G401.6 (cell line): Measurements from ENCODE around the gene TNIK.

Experiments
- FAIRE-seq: peaks from 2 replicates; lab custom pipeline; 2012; peaks lifted over from hg19 to GRCh38; lab: Jason Lieb, UNC

TNIK gene

GRCh38 chr3:171336406-171336805 is 123.8 kb downstream of the TNIK start:
- FAIRE-seq: no peak

- no peak for FAIRE-seq
Observed at GRCh38 chr3:171335559-171335958, 124.6 kb downstream of the TNIK start.

DNA sequence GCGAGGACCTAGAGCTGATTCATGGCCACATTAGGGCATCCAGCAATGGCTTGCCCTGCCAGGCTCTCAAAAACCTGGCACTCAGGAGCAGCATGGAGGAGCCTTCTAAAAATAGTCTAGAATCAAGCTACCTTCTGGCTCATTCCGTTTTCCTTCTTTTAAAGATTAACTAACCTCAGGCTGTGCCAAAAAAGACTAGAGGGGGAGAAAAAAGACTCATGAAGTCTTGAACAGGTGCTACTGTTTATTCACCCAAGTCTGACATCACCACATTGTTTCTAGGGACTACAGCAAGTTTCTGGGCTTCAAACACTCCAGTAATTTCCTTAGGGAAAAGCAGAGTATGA is 125.8 kb downstream of the TNIK start:
- no peak for FAIRE-seq

- FAIRE-seq: no peak
Observed at GRCh38 chr3:171333784-171334464, 126.3 kb downstream of the TNIK start.

- FAIRE-seq: no peak
Observed at GRCh38 chr3:171330938-171331337, 129.3 kb downstream of the TNIK start.

- FAIRE-seq: no peak
Observed at GRCh38 chr3:171329746-171330145, 130.5 kb downstream of the TNIK start.

DNA sequence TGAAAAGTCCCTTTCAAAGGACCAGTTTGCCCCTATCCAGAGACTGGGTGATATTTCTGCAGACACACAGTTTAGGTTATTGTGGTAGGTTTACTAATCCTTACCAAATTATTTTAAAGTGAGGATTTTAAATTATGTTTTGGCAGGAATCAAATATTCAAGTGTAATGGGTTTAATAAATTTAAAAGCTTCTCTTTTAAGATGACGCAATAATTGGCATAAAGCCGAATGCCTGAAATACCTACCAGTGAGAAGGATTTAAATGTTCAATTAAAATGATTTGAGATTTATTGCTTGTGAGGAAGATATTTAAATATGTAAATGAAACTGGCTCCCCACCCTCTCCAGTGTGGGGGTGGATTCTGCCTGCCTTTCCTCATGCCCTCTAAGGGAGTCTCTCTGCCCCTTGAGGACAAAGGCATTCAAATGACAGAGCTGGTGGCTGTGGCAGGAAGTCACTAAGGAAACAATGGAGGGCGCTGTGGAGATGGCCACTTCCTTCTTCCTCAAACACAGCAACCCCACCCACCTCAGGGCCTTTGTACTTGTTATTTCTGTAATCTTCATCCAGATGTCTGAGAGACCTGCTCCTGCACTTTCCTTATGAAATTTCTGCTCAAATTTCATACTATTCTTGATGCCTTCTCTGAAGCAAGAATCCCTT is 131.7 kb downstream of the TNIK start:
- no peak for FAIRE-seq

DNA sequence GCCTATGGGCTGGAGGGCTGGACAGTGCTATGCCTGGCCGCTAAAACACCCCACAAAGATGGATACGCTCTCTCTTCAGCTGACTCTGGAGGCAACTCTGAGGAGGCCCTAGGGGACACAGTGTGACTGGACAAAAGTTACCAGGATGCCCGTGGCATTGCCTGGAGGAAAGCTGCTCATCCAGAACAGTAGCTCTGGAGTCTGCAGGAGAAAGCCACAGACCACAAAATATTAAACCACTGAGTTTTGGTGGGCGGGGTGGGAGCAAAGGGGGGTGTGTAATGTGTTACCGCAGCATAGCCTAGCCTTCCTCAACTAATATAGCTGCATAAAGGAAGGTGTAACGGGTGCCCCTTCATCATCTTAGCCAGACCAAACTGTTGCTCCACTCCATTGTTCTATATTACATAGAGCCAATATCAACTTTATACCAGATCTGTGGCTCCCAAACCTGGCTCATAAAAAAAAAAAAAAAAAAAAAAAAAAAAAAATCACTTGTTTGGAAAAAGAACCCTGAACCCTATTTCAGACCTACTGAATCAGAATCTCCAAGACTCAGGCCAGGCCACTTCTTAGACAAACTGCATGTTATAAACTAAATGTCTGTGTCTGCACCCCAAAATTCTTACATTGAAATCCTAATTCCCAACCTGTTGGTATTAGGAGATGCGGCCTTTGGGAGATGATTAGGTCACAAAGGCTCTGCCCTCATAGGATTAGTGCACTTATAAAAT is 132.6 kb downstream of the TNIK start:
- no peak for FAIRE-seq

DNA sequence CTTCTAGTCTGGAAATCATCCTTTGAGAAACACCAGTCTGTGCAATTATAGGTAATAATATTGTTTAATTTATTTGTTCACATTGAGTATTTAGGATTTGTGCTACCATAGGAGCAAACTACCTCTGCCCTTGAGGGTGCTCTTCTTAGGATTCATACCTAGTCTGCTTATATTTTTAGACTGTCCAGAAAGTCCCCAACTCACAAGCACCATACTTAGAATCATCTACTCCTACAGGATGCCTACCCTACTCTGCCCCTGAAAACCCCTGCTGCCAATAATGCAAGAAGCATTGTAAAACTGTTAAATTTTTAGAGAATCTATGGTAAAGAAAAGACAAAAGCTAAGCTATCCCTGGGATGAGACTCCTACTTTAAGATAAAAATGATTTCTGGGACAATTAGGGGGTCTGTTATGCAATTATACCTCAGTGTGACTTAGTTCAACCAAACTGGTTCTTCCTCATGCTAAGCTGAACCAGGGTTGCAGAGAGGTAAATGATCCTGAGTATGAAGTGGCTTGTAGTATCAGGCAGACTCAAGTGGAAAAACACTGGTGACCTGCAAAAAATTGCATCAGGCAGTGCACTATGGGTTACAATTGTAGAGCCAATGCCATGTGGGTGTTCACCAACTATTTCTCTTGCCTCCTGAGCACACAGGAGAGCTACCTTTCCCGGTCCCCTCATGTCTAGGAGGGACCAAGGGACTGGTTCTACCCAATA is 133.3 kb downstream of the TNIK start:
- no peak for FAIRE-seq

- FAIRE-seq: no peak
Observed at GRCh38 chr3:171323938-171324536, 136.2 kb downstream of the TNIK start.

DNA sequence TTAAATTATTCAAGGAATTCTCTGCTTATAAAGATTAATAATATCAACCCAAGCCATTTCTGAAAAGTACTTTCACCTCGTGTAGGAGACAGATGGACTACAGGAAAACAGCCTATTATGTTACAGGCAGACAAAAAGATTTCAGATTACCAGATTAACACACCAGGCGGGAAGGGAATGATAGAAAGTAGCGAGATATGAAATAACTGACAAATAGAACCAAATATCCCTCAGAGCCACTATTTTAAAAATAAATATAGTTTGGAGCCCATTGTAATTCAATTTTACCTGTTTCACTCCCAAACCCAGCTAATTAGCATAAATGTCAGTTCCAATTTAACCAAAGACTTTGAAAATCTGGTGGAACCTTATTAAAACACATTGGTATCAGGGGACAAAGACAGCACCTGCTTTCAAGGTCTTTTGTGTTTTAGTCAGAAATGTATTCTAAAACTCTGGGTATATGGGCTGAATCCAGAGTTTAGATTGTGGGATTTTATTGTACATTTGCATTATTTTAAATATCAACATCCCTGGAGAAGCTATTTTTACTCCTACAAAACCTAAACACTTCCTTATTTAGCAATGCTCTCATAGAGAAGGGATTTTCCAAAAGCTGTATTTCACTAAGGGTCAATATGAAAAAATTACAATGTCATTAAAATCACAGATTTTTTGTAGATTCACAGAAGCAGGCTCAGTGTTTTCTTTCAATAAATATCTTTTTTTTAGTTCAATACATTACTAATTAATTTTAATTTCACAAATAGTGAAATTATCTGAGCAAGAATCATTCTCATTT is 138.4 kb downstream of the TNIK start:
- FAIRE-seq: no peak

DNA sequence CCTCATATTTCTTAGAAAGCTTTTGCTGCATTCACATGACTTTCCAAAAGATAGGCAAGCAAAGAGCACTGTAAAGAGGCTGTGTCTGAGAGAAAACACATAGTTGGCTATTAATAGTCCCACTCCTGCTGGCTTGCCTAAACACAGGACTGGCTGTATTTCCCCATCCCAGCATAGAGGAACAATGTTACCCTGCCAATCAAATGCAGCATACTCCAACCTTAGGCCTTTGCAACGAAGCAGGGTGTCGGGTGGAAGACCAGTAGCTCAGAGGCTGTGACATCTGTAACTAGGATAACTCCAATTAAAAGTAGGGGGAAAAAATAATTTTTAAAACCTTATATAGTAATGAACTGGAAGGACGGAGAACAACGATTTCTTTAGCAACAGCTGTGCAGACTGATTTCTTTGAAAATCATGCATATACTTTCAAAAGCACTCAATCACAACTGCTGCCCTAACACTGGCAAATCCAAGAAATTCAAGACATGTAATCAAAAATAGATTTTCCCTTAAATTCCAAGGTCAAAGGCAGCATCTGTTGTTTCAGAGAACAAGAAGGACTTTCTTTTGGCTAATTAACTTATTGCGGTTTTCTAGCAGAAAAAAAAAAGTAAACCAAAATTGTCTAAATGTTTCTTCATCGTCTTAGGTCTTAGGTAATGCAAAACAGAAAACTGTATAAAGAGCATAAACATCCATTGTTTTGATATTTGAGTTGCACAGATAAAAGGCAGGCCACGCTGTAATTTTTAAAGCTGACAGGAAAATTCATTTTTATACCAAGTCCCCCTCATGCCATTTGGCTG is 139.3 kb downstream of the TNIK start:
- no peak for FAIRE-seq

- FAIRE-seq: no peak
Observed at GRCh38 chr3:171317171-171317570, 143.0 kb downstream of the TNIK start.

GRCh38 chr3:171315919-171316318 is 144.3 kb downstream of the TNIK start:
- FAIRE-seq: no peak

DNA sequence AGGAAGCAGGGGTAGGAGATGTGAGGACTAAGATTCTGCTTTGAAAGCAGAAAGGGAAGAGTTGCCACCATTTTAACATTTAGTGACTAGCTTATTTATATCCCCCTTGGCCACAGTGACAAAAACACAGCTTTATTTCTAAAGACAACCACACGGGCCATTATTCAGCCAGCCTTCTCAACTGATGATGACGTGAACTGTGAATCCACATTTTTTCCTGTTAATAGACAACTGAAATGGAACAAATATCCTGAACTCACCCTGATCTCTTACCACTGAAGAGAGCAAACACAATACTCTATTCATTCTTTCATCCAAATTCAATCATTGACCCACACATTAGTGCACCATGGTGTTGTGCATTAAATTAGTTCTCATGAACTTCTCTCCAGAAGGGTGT is 145.1 kb downstream of the TNIK start:
- no peak for FAIRE-seq

GRCh38 chr3:171314341-171314740 is 145.9 kb downstream of the TNIK start:
- FAIRE-seq: no peak

GRCh38 chr3:171313702-171314101 is 146.5 kb downstream of the TNIK start:
- no peak for FAIRE-seq

- no peak for FAIRE-seq
Observed at GRCh38 chr3:171312741-171313140, 147.5 kb downstream of the TNIK start.

- FAIRE-seq: no peak
Observed at GRCh38 chr3:171311784-171312183, 148.4 kb downstream of the TNIK start.

DNA sequence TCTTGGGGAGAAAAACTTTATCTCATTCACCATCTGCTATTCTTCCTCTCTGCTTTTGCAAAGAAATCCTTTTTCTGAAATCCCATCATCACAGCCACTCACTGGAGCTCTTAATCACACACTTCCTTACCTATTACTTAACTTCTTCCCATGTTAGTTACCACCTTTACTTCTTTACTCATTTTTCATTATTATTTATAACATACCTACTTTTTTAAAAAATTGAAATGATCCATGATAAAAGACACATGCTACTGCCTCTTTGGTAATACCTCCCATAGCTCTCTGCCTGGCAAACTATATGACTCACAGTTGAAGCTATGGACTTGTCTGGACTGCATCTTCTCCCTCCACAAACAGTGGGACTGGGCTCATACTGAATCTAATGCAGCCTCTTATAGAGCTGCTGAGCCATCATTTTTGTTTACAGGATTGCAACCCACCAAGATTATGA is 150.3 kb downstream of the TNIK start:
- FAIRE-seq: no peak

GRCh38 chr3:171307988-171308387 is 152.2 kb downstream of the TNIK start:
- no peak for FAIRE-seq
